Neural progenitor cell (in vitro differentiated cells): ENCODE data around the gene ZNF628. TPM values are rescaled to one million over a fixed set of nuclear protein-coding genes. Genes with fewer than 3 reads are reported as not detected.

Experiments
- DNase-seq: peaks from one replicate; pipeline ENCODE4 v3.0.0-alpha.2; 2016; ENCODE audit warnings: low spot score
- H2AFZ ChIP-seq: fragments of 200-600 bp; sonication (generic); replicated peaks from 2 replicates; pipeline ENCODE4 v1.6.1; 2016; ENCODE audit warnings: antibody characterized with exemption
- H3F3A ChIP-seq: fragments of 200-600 bp; sonication (generic); 2 replicates; pipeline ENCODE4 v1.6.1; 2016; ENCODE audit warnings: antibody characterized with exemption, low read depth
- H3K27ac ChIP-seq: fragments of 200-600 bp; sonication (generic); 2 replicates; pipeline ENCODE4 v1.5.1; 2016; ENCODE audit warnings: mild to moderate bottlenecking
- H3K27me3 ChIP-seq: fragments of 200-600 bp; sonication (generic); 2 replicates; pipeline ENCODE4 v1.6.1; 2016; ENCODE audit warnings: mild to moderate bottlenecking, moderate library complexity
- H3K36me3 ChIP-seq: fragments of 200-600 bp; sonication (generic); 2 replicates; pipeline ENCODE4 v1.5.1; 2016
- H3K4me1 ChIP-seq: fragments of 200-600 bp; sonication (generic); 2 replicates; pipeline ENCODE4 v1.6.1; 2016; ENCODE audit warnings: mixed run types
- H3K4me2 ChIP-seq: fragments of 200-600 bp; sonication (generic); 2 replicates; pipeline ENCODE4 v1.6.1; 2016
- H3K4me3 ChIP-seq: fragments of 200-600 bp; sonication (generic); 2 replicates; pipeline ENCODE4 v1.5.1; 2016
- H3K79me2 ChIP-seq: fragments of 200-600 bp; sonication (generic); 2 replicates; pipeline ENCODE4 v1.6.1; 2016; ENCODE audit warnings: low read depth
- H3K9ac ChIP-seq: fragments of 200-600 bp; sonication (generic); 2 replicates; pipeline ENCODE4 v1.6.1; 2016
- H3K9me3 ChIP-seq: fragments of 200-600 bp; sonication (generic); 2 replicates; pipeline ENCODE4 v1.5.1; 2016; ENCODE audit warnings: low read depth
- H4K20me1 ChIP-seq: fragments of 200-600 bp; sonication (generic); 2 replicates; pipeline ENCODE4 v1.6.1; 2016; ENCODE audit warnings: low read depth
- H3K27ac Mint-ChIP-seq: 3 replicates; pipeline ENCODE4 v1.8.0; 2021; ENCODE audit warnings: mixed read lengths
- H3K27me3 Mint-ChIP-seq: 2 replicates; pipeline ENCODE4 v1.8.0; 2022; ENCODE audit warnings: low read depth, mild to moderate bottlenecking, inconsistent platforms, moderate library complexity, mixed read lengths; ENCODE audit not compliant: insufficient read depth
- H3K36me3 Mint-ChIP-seq: 3 replicates; pipeline ENCODE4 v1.8.0; 2021; ENCODE audit warnings: mixed read lengths
- H3K4me1 Mint-ChIP-seq: 3 replicates; pipeline ENCODE4 v1.8.0; 2021; ENCODE audit warnings: mixed read lengths
- H3K4me3 Mint-ChIP-seq: 3 replicates; pipeline ENCODE4 v1.8.0; 2021; ENCODE audit warnings: mild to moderate bottlenecking, moderate library complexity, mixed read lengths
- H3K9me3 Mint-ChIP-seq: 3 replicates; pipeline ENCODE4 v1.8.0; 2020; ENCODE audit warnings: mixed read lengths
- CTCF ChIP-seq: fragments of 200-600 bp; sonication (generic); IDR thresholded peaks from 2 replicates; pipeline ENCODE4 v1.5.1; 2017; ENCODE audit warnings: antibody characterized with exemption, mild to moderate bottlenecking
- EZH2 ChIP-seq: fragments of 200-600 bp; sonication (generic); IDR thresholded peaks from 2 replicates; pipeline ENCODE4 v1.6.1; 2017; ENCODE audit warnings: antibody characterized with exemption, mild to moderate bottlenecking, moderate library complexity
- EZH2phosphoT487 ChIP-seq: fragments of 200-600 bp; sonication (generic); IDR thresholded peaks from 2 replicates; pipeline ENCODE4 v1.6.1; 2017; ENCODE audit warnings: antibody characterized with exemption
- total RNA-seq: library from RNA; depleted of rRNA; stranded (reverse); fragments of >200 nt; gene quantifications from 2 replicates; pipeline ENCODE4 v1.2.3, GENCODE V29; 2015; ENCODE audit warnings: low replicate concordance

ZNF628 gene
- total RNA-seq, 1 donor from 2014 or later: not detected

DNA sequence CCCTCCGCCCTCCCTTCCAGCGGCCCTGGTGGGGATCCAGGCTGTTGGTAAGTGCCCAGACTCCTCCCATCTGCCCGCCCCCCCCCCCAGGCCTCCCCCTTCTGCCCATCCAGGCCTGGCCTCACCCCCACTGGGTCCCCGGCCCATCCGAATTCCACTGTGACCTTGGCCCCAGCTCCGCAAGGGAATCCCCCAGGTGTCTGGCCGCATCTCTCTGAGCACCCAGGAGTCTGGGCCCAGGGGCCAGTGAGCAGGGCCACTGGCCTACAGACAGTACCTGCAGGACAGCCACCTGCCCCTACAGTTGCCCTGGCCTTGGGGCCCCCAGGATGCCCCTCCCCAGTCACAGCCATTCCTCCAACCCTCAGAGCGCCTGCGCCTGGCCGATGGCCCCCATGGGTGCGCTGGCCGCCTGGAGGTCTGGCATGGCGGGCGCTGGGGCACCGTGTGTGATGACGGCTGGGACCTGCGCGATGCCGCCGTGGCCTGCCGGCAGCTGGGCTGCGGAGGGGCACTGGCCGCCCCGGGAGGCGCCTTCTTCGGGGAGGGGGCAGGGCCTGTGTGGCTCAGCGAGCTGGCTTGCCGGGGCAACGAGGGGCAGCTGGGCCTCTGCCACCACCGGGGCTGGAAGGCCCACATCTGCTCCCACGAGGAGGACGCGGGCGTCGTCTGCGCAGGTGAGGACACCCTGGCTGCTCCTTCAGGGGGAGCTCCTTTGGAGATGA is 12.7 kb downstream of the ZNF628 start:
- Histone ChIP-seq H2AFZ (no peak overlapping the region), H3K36me3 (no peaks in the 10 kb centered on the region), H3F3A (peaks cover 18% of the 10 kb centered on the region), H3K4me2 (peak overlapping the region; percentile 73), H3K9ac (no peak overlapping the region), H3K27me3 (no peaks in the 10 kb centered on the region), H4K20me1 (peaks cover 25% of the 10 kb centered on the region), H3K9me3 (no peaks in the 10 kb centered on the region), H3K79me2 (peaks cover 14% of the 10 kb centered on the region), H3K4me3 (no peak overlapping the region), H3K27ac (no peak overlapping the region), H3K4me1 (peaks cover 38% of the 10 kb centered on the region)
- TF ChIP-seq CTCF: no peak
- Mint-ChIP-seq H3K9me3 (no peaks in the 10 kb centered on the region), H3K27ac (no peak overlapping the region), H3K4me1 (peaks cover 25% of the 10 kb centered on the region), H3K36me3 (no peaks in the 10 kb centered on the region), H3K27me3 (peaks cover 4% of the 10 kb centered on the region), H3K4me3 (no peak overlapping the region)
- DNase-seq: no peak

GRCh38 chr19:55489711-55490477 is 13.5 kb downstream of the ZNF628 start:
- H3K4me3 ChIP-seq: no peak overlapping the region
- H3K4me1 ChIP-seq: peaks cover 34% of the 10 kb centered on the region
- H3K27me3 ChIP-seq: no peaks in the 10 kb centered on the region

GRCh38 chr19:55490478-55491432 is 14.3 kb downstream of the ZNF628 start:
- H3K79me2 ChIP-seq: peaks cover 7% of the 10 kb centered on the region
- no peak overlapping the region for H3K9ac ChIP-seq
- Mint-ChIP-seq H3K4me1 (peaks cover 34% of the 10 kb centered on the region), H3K36me3 (no peaks in the 10 kb centered on the region), H3K4me3 (no peak overlapping the region), H3K9me3 (no peaks in the 10 kb centered on the region), H3K27ac (peak overlapping the region; percentile 89), H3K27me3 (peaks cover 7% of the 10 kb centered on the region)
- no peak overlapping the region for H3K27ac ChIP-seq
- no peak overlapping the region for H3K4me3 ChIP-seq
- no peaks in the 10 kb centered on the region for H3K9me3 ChIP-seq
- no peaks in the 10 kb centered on the region for H3K27me3 ChIP-seq
- H4K20me1 ChIP-seq: peaks cover 22% of the 10 kb centered on the region
- H2AFZ ChIP-seq: no peak overlapping the region
- DNase-seq: no peak
- H3K36me3 ChIP-seq: no peaks in the 10 kb centered on the region
- H3F3A ChIP-seq: peaks cover 11% of the 10 kb centered on the region
- peaks cover 31% of the 10 kb centered on the region for H3K4me1 ChIP-seq
- H3K4me2 ChIP-seq: no peak overlapping the region
- TF ChIP-seq EZH2phosphoT487 (no peak), CTCF (no peak), EZH2 (no peak)

More at GRCh38 chr19:55489711-55490477, 13.5 kb downstream of the ZNF628 start:
- Histone ChIP-seq H3K9me3 (no peaks in the 10 kb centered on the region), H3F3A (peaks cover 11% of the 10 kb centered on the region), H3K9ac (no peak overlapping the region), H4K20me1 (peaks cover 25% of the 10 kb centered on the region), H3K79me2 (peaks cover 14% of the 10 kb centered on the region), H3K4me2 (peak overlapping the region; percentile 73), H2AFZ (no peak overlapping the region), H3K36me3 (no peaks in the 10 kb centered on the region), H3K27ac (no peak overlapping the region)
- Mint-ChIP-seq H3K27me3 (peaks cover 7% of the 10 kb centered on the region), H3K4me3 (no peak overlapping the region), H3K36me3 (no peaks in the 10 kb centered on the region), H3K27ac (no peak overlapping the region), H3K4me1 (peaks cover 31% of the 10 kb centered on the region), H3K9me3 (no peaks in the 10 kb centered on the region)
- DNase-seq: no peak
- TF ChIP-seq EZH2phosphoT487: no peak
- no peak for TF ChIP-seq CTCF
- no peak for TF ChIP-seq EZH2
